C4-2B (cell line): ENCODE results near the gene ONECUT2.

Experiments used
- H3K27ac ChIP-seq: fragments of 450-650 bp; 2 replicates; pipeline ENCODE4 v1.5.1; 2017
- CTCF ChIP-seq: fragments of 450-650 bp; conservative IDR thresholded peaks from 2 replicates; pipeline ENCODE4 v1.5.1; 2017; ENCODE audit warnings: mild to moderate bottlenecking
- ZFX ChIP-seq: fragments of 450-650 bp; IDR thresholded peaks from 2 replicates; pipeline ENCODE4 v1.6.1; 2017

ONECUT2 gene

GRCh38 chr18:57461652-57462269 lies 26.6 kb downstream of the ONECUT2 start:
- TF ChIP-seq CTCF (no peak), ZFX (no peak)
- H3K27ac ChIP-seq = no peak overlapping the region

GRCh38 chr18:57466307-57466706 lies 31.1 kb downstream of the ONECUT2 start:
- no peak overlapping the region for H3K27ac ChIP-seq
- TF ChIP-seq CTCF (no peak), ZFX (no peak)

GRCh38 chr18:57466745-57467409 lies 31.7 kb downstream of the ONECUT2 start:
- H3K27ac ChIP-seq = no peak overlapping the region
- TF ChIP-seq ZFX (no peak), CTCF (no peak)

- H3K27ac ChIP-seq = no peak overlapping the region
- no peak for TF ChIP-seq ZFX
- no peak for TF ChIP-seq CTCF
These were observed 34.7 kb downstream of the ONECUT2 start for GRCh38 chr18:57469884-57470283.

GRCh38 chr18:57475408-57475807 lies 40.2 kb downstream of the ONECUT2 start:
- H3K27ac ChIP-seq = no peak overlapping the region
- TF ChIP-seq CTCF (no peak), ZFX (no peak)

GRCh38 chr18:57475903-57476302 lies 40.7 kb downstream of the ONECUT2 start:
- H3K27ac ChIP-seq = no peak overlapping the region
- TF ChIP-seq ZFX (no peak), CTCF (no peak)

GRCh38 chr18:57480733-57481132 lies 45.6 kb downstream of the ONECUT2 start:
- TF ChIP-seq ZFX (no peak), CTCF (no peak)
- H3K27ac ChIP-seq = no peak overlapping the region
